H1 (cell line): ENCODE measurements around the gene GALNT7. TPM values are rescaled to one million over a fixed set of nuclear protein-coding genes. Genes with fewer than 3 reads are reported as not detected.

ENCODE experiments used
- CTCF ChIA-PET: fragments of 300-600 bp; sonication (Branson Sonifier 250); formaldehyde crosslinking; loops from one replicate; lab custom pipeline; 2021; ENCODE audit not compliant: partially characterized antibody; lab: Charles Lee
- POLR2A ChIA-PET: fragments of 300-600 bp; sonication (Branson Sonifier 250); formaldehyde crosslinking; loops from one replicate; lab custom pipeline; 2021; ENCODE audit warnings: inconsistent platforms; ENCODE audit not compliant: partially characterized antibody; lab: Charles Lee
- DNase-seq, 2 experiments: peaks; one replicate each; pipeline versions ENCODE4 v3.0.0 to v3.0.0-alpha.2; 2010 to 2022; ENCODE audit warnings: low spot score in 2 of 2, low read depth in 1 of 2, mixed read lengths in 1 of 2
- FAIRE-seq: peaks from 2 replicates; lab custom pipeline; 2011; peaks lifted over from hg19 to GRCh38; lab: Jason Lieb, UNC
- H2AFZ ChIP-seq: 2 replicates; pipeline ENCODE4 v1.8.1; 2012; ENCODE audit warnings: low read length, inconsistent platforms
- H2AK5ac ChIP-seq: 2 replicates; pipeline ENCODE4 v1.6.1; 2013; ENCODE audit warnings: low read depth, low read length
- H2BK120ac ChIP-seq: replicated peaks from 2 replicates; pipeline ENCODE3; 2013; ENCODE audit warnings: low read depth, low read length, inconsistent platforms
- H2BK12ac ChIP-seq: 2 replicates; pipeline ENCODE4 v1.6.1; 2013; ENCODE audit warnings: low read depth, low read length
- H2BK15ac ChIP-seq: 2 replicates; pipeline ENCODE4 v1.6.1; 2013; ENCODE audit warnings: low read length
- H2BK20ac ChIP-seq: 2 replicates; pipeline ENCODE4 v1.6.1; 2013; ENCODE audit warnings: low read length
- H2BK5ac ChIP-seq: 2 replicates; pipeline ENCODE4 v1.6.1; 2013; ENCODE audit warnings: low read depth, low read length
- H3K14ac ChIP-seq: 2 replicates; pipeline ENCODE4 v1.6.1; 2013; ENCODE audit warnings: inconsistent platforms; ENCODE audit not compliant: insufficient read length
- H3K18ac ChIP-seq: 2 replicates; pipeline ENCODE4 v1.6.1; 2013; ENCODE audit warnings: low read length; ENCODE audit errors: extremely low read depth
- H3K23ac ChIP-seq: 2 replicates; pipeline ENCODE4 v1.6.1; 2013; ENCODE audit warnings: inconsistent platforms; ENCODE audit not compliant: insufficient read length
- H3K23me2 ChIP-seq: 2 replicates; pipeline ENCODE4 v1.6.1; 2013; ENCODE audit warnings: low read depth, low read length
- H3K27ac ChIP-seq: 2 replicates; pipeline ENCODE4 v1.6.1; 2011; ENCODE audit warnings: low read depth, low read length, inconsistent platforms
- H3K27me3 ChIP-seq, 4 experiments: replicated peaks in 1 of 4; 1 replicate in 1 of 4; 2 replicates in 3 of 4; pipeline versions ENCODE4 v1.6.1 to v1.8.1; 2011 to 2013; ENCODE audit warnings: low read length in 3 of 4, mild to moderate bottlenecking in 3 of 4, inconsistent platforms in 2 of 4, mixed read lengths in 2 of 4, moderate library complexity in 1 of 4; ENCODE audit not compliant: control insufficient read depth in 3 of 4, insufficient read depth in 3 of 4; ENCODE audit errors: extremely low read depth in 1 of 4
- H3K36me3 ChIP-seq, 4 experiments: 2 replicates each; pipeline versions ENCODE4 v1.6.1 to v1.8.1; 2011 to 2013; ENCODE audit warnings: mild to moderate bottlenecking in 4 of 4, low read length in 3 of 4, moderate library complexity in 2 of 4, control low read depth in 1 of 4, inconsistent platforms in 1 of 4; ENCODE audit not compliant: insufficient read depth in 4 of 4, control insufficient read depth in 2 of 4
- H3K4ac ChIP-seq: replicated peaks from 2 replicates; pipeline ENCODE3; 2013; ENCODE audit warnings: low read length, low read depth, mixed read lengths, inconsistent platforms; ENCODE audit not compliant: insufficient read length
- H3K4me1 ChIP-seq, 4 experiments: replicated peaks in 1 of 4; 1 replicate in 1 of 4; 2 replicates in 3 of 4; pipeline versions ENCODE4 v1.6.1 to v1.8.1; 2011 to 2013; ENCODE audit warnings: low read length in 3 of 4, inconsistent platforms in 2 of 4, mixed read lengths in 1 of 4; ENCODE audit not compliant: insufficient read depth in 4 of 4, control insufficient read depth in 3 of 4
- H3K4me2 ChIP-seq, 2 experiments: 2 replicates each; pipeline versions ENCODE4 v1.6.1 to v1.8.1; 2011 to 2013; ENCODE audit warnings: low read depth in 2 of 2, low read length in 2 of 2, control low read depth in 1 of 2, inconsistent platforms in 1 of 2, mild to moderate bottlenecking in 1 of 2; ENCODE audit not compliant: insufficient read depth in 1 of 2
- H3K4me3 ChIP-seq, 4 experiments: fragments of 200-600, 300-600 bp in 1 of 4; sonication (generic), shearing (Covaris generic), sonication (Bioruptor Twin) in 1 of 4; 2 replicates each; pipeline versions ENCODE4 v1.5.1 to v1.8.1; 2011 to 2016; ENCODE audit warnings: low read length in 4 of 4, low read depth in 3 of 4, control low read depth in 2 of 4, inconsistent platforms in 2 of 4, mild to moderate bottlenecking in 2 of 4, mixed read lengths in 1 of 4, moderate library complexity in 1 of 4; ENCODE audit not compliant: insufficient read depth in 2 of 4; ENCODE audit errors: extremely low read depth in 1 of 4
- H3K56ac ChIP-seq: replicated peaks from 2 replicates; pipeline ENCODE3; 2013; ENCODE audit warnings: low read depth, mild to moderate bottlenecking, mixed read lengths, low read length, inconsistent platforms; ENCODE audit not compliant: insufficient read length
- H3K79me1 ChIP-seq: 2 replicates; pipeline ENCODE4 v1.6.1; 2013; ENCODE audit warnings: low read depth, low read length, control low read depth
- H3K79me2 ChIP-seq, 2 experiments: 2 replicates each; pipeline versions ENCODE4 v1.6.1 to v1.8.1; 2012 to 2013; ENCODE audit warnings: low read length in 2 of 2, mild to moderate bottlenecking in 2 of 2, inconsistent platforms in 1 of 2; ENCODE audit not compliant: insufficient read depth in 2 of 2, control insufficient read depth in 1 of 2
- H3K9ac ChIP-seq, 4 experiments: replicated peaks in 1 of 4; 1 replicate in 1 of 4; 2 replicates in 3 of 4; pipeline versions ENCODE4 v1.6.1 to v1.8.1; 2011 to 2013; ENCODE audit warnings: low read depth in 3 of 4, low read length in 3 of 4, control low read depth in 2 of 4, mild to moderate bottlenecking in 2 of 4, moderate library complexity in 2 of 4, inconsistent platforms in 1 of 4; ENCODE audit errors: extremely low read depth in 1 of 4
- H3K9me3 ChIP-seq, 2 experiments: 2 replicates each; pipeline versions ENCODE4 v1.6.1 to v1.8.1; 2012 to 2013; ENCODE audit warnings: mild to moderate bottlenecking in 2 of 2, moderate library complexity in 2 of 2, control low read depth in 1 of 2, inconsistent platforms in 1 of 2, low read depth in 1 of 2, low read length in 1 of 2, mixed read lengths in 1 of 2; ENCODE audit not compliant: insufficient read depth in 2 of 2
- H4K20me1 ChIP-seq, 2 experiments: replicated peaks in 1 of 2; 2 replicates each; pipeline versions ENCODE3 to v1.8.1; 2011 to 2013; ENCODE audit warnings: inconsistent platforms in 2 of 2, low read length in 2 of 2, mild to moderate bottlenecking in 1 of 2; ENCODE audit not compliant: insufficient read depth in 2 of 2, control insufficient read depth in 1 of 2
- H4K5ac ChIP-seq: 2 replicates; pipeline ENCODE4 v1.6.1; 2013; ENCODE audit warnings: low read length, low read depth, mixed read lengths, inconsistent platforms; ENCODE audit not compliant: insufficient read length
- H4K8ac ChIP-seq: 2 replicates; pipeline ENCODE4 v1.8.0; 2013; ENCODE audit warnings: mild to moderate bottlenecking, moderate library complexity, low read length, inconsistent platforms; ENCODE audit not compliant: insufficient read depth; ENCODE audit errors: extremely low read depth
- H4K91ac ChIP-seq: replicated peaks from 2 replicates; pipeline ENCODE3; 2013; ENCODE audit warnings: low read length, mixed read lengths, inconsistent platforms; ENCODE audit not compliant: insufficient read length
- BACH1 ChIP-seq: IDR thresholded peaks from 2 replicates; pipeline ENCODE4 v1.6.1; 2012; ENCODE audit warnings: low read length, improper control_type of control experiment
- BCL11A ChIP-seq, 2 experiments: IDR thresholded peaks; one replicate each; pipeline ENCODE4 v1.6.1; 2011; ENCODE audit warnings: low read depth in 2 of 2, low read length in 2 of 2, mild to moderate bottlenecking in 2 of 2
- FOSL1 ChIP-seq: IDR thresholded peaks from 2 replicates; pipeline ENCODE4 v1.6.1; 2011; ENCODE audit warnings: mild to moderate bottlenecking, low read depth, low read length, moderate library complexity; ENCODE audit not compliant: insufficient read depth
- JUND ChIP-seq: IDR thresholded peaks from 2 replicates; pipeline ENCODE4 v1.6.1; 2011; ENCODE audit warnings: mild to moderate bottlenecking, improper control_type of control experiment, low read length
- RFX5 ChIP-seq: IDR thresholded peaks from 2 replicates; pipeline ENCODE4 v1.6.1; 2011; ENCODE audit warnings: low read depth, low read length, improper control_type of control experiment, borderline replicate concordance
- SAP30 ChIP-seq: fragments of 300-600 bp; sonication (generic); IDR thresholded peaks from 2 replicates; pipeline ENCODE4 v1.7.1; 2012; ENCODE audit warnings: low read length, moderate library complexity, mild to moderate bottlenecking, inconsistent platforms; ENCODE audit not compliant: insufficient read depth, insufficient replicate concordance
- SIN3A ChIP-seq, 2 experiments: IDR thresholded peaks in 1 of 2; conservative IDR thresholded peaks in 1 of 2; 2 replicates each; pipeline ENCODE4 v1.6.1; 2011 to 2012; ENCODE audit warnings: low read length in 2 of 2, improper control_type of control experiment in 1 of 2, low read depth in 1 of 2, mild to moderate bottlenecking in 1 of 2
- SP2 ChIP-seq: IDR thresholded peaks from 2 replicates; pipeline ENCODE4 v1.6.1; 2012; ENCODE audit warnings: mild to moderate bottlenecking, low read length, inconsistent platforms
- TAF1 ChIP-seq: IDR thresholded peaks from 2 replicates; pipeline ENCODE4 v1.6.1; 2011; ENCODE audit warnings: mild to moderate bottlenecking, low read depth, low read length
- TEAD4 ChIP-seq: IDR thresholded peaks from 2 replicates; pipeline ENCODE4 v1.6.1; 2012; ENCODE audit warnings: low read depth, low read length, inconsistent platforms, mixed read lengths
- WGBS, 2 experiments: shearing (Covaris generic) in 1 of 2; methylation state at CpG; one replicate each; pipeline versions ENCODE4 v1.1.6 to v1.1.7; 2013 to 2015; ENCODE audit warnings: low lambda C conversion rate in 2 of 2, mixed read lengths in 2 of 2, inconsistent platforms in 1 of 2, low coverage in 1 of 2, missing lambda C conversion rate in 1 of 2; ENCODE audit not compliant: insufficient replicate concordance in 2 of 2, insufficient coverage in 1 of 2, insufficient read length in 1 of 2; ENCODE audit errors: extremely low coverage in 1 of 2, missing lambda C conversion rate in 1 of 2; 5-methylcytosine and 5-hydroxymethylcytosine counted together
- polyA plus RNA-seq, 7 experiments: library from polyadenylated mRNA; depleted of rRNA in 3 of 7; stranded (reverse) in 5 of 7; unstranded in 2 of 7; fragments of >200 nt in 5 of 7; fragments of 200-250 nt in 2 of 7; gene quantifications; 1 replicate in 5 of 7; 2 replicates in 1 of 7; 4 replicates in 1 of 7; pipeline versions ENCODE4 v1.2.1 to v1.2.3, GENCODE V29; 2011 to 2013; ENCODE audit warnings: missing spikeins in 2 of 7, mixed read lengths in 2 of 7
- total RNA-seq: library from RNA; stranded (reverse); fragmentation: NEBNext Ultra II Directional; extraction: Animal tissue kit (Norgen Biotek cat#: 25700); gene quantifications from 2 replicates; pipeline ENCODE4 v1.2.1, GENCODE V29; 2021
- TF ChIP-seq, protein P1 (sequence below): IDR thresholded peaks from 2 replicates; pipeline ENCODE4 v1.6.1; 2012; ENCODE audit warnings: inconsistent platforms
- TF ChIP-seq, protein P2 (sequence below): IDR thresholded peaks from 2 replicates; pipeline ENCODE4 v1.6.1; 2012; ENCODE audit warnings: low read length, inconsistent platforms

GALNT7 gene
- total and polyA plus RNA-seq, 2 of the 8 experiments (the other 6 are each of a cell fraction or from before 2014, with no cell fraction given): 22.4 to 85.5 TPM

DNA sequence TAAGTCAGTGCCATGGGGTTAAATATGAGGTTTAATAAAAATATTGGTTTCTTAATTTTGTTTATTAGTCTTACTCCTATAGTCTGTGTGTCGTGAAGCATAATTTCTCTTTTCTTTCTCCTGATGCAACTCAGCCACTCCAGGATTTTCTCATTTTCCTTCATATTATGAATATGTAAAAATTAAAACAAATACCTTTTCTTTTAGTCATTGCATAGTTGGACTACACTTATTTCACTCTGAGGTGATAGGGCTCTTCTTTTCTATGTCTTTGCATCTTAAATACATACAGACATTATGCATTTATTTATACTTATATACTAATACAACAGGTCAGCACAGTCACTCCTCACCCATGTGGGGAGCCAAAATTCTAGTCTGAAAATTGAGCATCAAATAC is 19.1 kb downstream of the GALNT7 start:
- Histone ChIP-seq H4K8ac (no peak overlapping the region), H3K14ac (no peak overlapping the region), H3K27ac (no peak overlapping the region), H4K5ac (no peak overlapping the region), H3K79me2 (peaks cover 3 to 92% of the 10 kb centered on the region in 2 experiments), H3K18ac (no peak overlapping the region), H4K91ac (no peak overlapping the region), H4K20me1 (peaks cover 0 to 2% of the 10 kb centered on the region in 2 experiments), H2AFZ (no peak overlapping the region), H3K4me3 (no peak overlapping the region), H3K36me3 (peaks cover 0 to 6% (median 0%) of the 10 kb centered on the region in 4 experiments; a peak in 3 of 8 replicates), H3K79me1 (no peaks in the 10 kb centered on the region; the same call in 1 of the 2 replicates), H3K4me1 (peaks cover 0 to 15% (median 2%) of the 10 kb centered on the region in 4 experiments; a peak in 3 of 7 replicates), H3K9ac (no peak overlapping the region), H3K23me2 (peaks cover under 1% of the 10 kb centered on the region; the same call in 1 of the 2 replicates), H2AK5ac (no peak overlapping the region), H3K9me3 (peaks cover 0 to 10% of the 10 kb centered on the region in 2 experiments; a peak in 1 of 4 replicates), H2BK12ac (no peak overlapping the region), H3K23ac (no peak overlapping the region), H3K4me2 (no peak overlapping the region), H2BK15ac (no peak overlapping the region), H2BK120ac (no peak overlapping the region), H2BK5ac (no peak overlapping the region), H3K56ac (no peak overlapping the region), H3K4ac (no peak overlapping the region), H2BK20ac (no peak overlapping the region), H3K27me3 (no peaks in the 10 kb centered on the region)
- POLR2A ChIA-PET: no interaction called here
- CTCF ChIA-PET: no interaction called here
- no peak for DNase-seq
- no peak for FAIRE-seq
- 87% methylated on average over 1 of the region's 1 CpG; no CpG with 5 or more reads in 1 of the 2 experiments for WGBS, 2 experiments
- no peak for TF ChIP-seq RFX5
- TF ChIP-seq, protein P1, sequence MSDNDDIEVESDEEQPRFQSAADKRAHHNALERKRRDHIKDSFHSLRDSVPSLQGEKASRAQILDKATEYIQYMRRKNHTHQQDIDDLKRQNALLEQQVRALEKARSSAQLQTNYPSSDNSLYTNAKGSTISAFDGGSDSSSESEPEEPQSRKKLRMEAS: no peak
- TF ChIP-seq SAP30: no peak
- TF ChIP-seq SP2: no peak
- TF ChIP-seq TEAD4: no peak
- no peak for TF ChIP-seq FOSL1
- no peak for TF ChIP-seq BCL11A (IDR thresholded peaks at IDR 0.05; ENCODE audit: low read depth in 2 of 2, low read length in 2 of 2)
- TF ChIP-seq JUND: no peak
- TF ChIP-seq, protein P2, sequence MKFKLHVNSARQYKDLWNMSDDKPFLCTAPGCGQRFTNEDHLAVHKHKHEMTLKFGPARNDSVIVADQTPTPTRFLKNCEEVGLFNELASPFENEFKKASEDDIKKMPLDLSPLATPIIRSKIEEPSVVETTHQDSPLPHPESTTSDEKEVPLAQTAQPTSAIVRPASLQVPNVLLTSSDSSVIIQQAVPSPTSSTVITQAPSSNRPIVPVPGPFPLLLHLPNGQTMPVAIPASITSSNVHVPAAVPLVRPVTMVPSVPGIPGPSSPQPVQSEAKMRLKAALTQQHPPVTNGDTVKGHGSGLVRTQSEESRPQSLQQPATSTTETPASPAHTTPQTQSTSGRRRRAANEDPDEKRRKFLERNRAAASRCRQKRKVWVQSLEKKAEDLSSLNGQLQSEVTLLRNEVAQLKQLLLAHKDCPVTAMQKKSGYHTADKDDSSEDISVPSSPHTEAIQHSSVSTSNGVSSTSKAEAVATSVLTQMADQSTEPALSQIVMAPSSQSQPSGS: no peak
- TF ChIP-seq BACH1: no peak
- TF ChIP-seq SIN3A (conservative IDR thresholded peaks at IDR 0.05 in 1 of 2, IDR thresholded peaks at IDR 0.05 in 1 of 2; ENCODE audit: low read depth in 1 of 2, low read length in 2 of 2): no peak
- no peak for TF ChIP-seq TAF1
